Fibroblast of skin of right biceps (primary cell): ENCODE results near the gene ADAMTS2.

ENCODE experiments used
- DNase-seq: peaks from one replicate; pipeline ENCODE4 v3.0.0-alpha.2; 2013

ADAMTS2 gene

GRCh38 chr5:179167871-179168451 lies 177.3 kb downstream of the ADAMTS2 start:
- DNase-seq, result no peak

- DNase-seq, result peak; percentile 46
Measured at GRCh38 chr5:179166886-179167841, 178.1 kb downstream of the ADAMTS2 start.

GRCh38 chr5:179166171-179166885 lies 178.9 kb downstream of the ADAMTS2 start:
- no peak for DNase-seq

GRCh38 chr5:179165421-179166170 lies 179.7 kb downstream of the ADAMTS2 start:
- DNase-seq, result no peak

GRCh38 chr5:179164331-179165311 lies 180.6 kb downstream of the ADAMTS2 start:
- no peak for DNase-seq

GRCh38 chr5:179163236-179164155 lies 181.8 kb downstream of the ADAMTS2 start:
- DNase-seq, result no peak

GRCh38 chr5:179162351-179163235 lies 182.7 kb downstream of the ADAMTS2 start:
- DNase-seq, result no peak

GRCh38 chr5:179161901-179162300 lies 183.4 kb downstream of the ADAMTS2 start:
- no peak for DNase-seq

- DNase-seq, result peak; percentile 21
Measured at GRCh38 chr5:179160584-179160983, 184.7 kb downstream of the ADAMTS2 start.

- DNase-seq, result no peak
Measured at GRCh38 chr5:179158556-179158955, 186.7 kb downstream of the ADAMTS2 start.

- no peak for DNase-seq
Measured at GRCh38 chr5:179154991-179155955, 190.0 kb downstream of the ADAMTS2 start.

- no peak for DNase-seq
Measured at GRCh38 chr5:179154346-179154990, 190.8 kb downstream of the ADAMTS2 start.

GRCh38 chr5:179153921-179154345 lies 191.3 kb downstream of the ADAMTS2 start:
- no peak for DNase-seq

GRCh38 chr5:179153341-179153901 lies 191.8 kb downstream of the ADAMTS2 start:
- DNase-seq, result no peak

- DNase-seq, result no peak
Measured at GRCh38 chr5:179152941-179153340, 192.3 kb downstream of the ADAMTS2 start.

- DNase-seq, result no peak
Measured at GRCh38 chr5:179152144-179152895, 192.9 kb downstream of the ADAMTS2 start.
